Measurements from ENCODE around the gene MTHFR.

GRCh38 chr1:11825131-11825530 is 19.4 kb upstream of the MTHFR start:
- TF ChIP-seq CTCF (IDR thresholded peaks at IDR 0.05) (no peak), POLR2A (IDR thresholded peaks at IDR 0.05) (no peak)
